Right atrium auricular region (tissue), 2 donors: ENCODE results near the gene SH2D5. TPM values are rescaled to one million over a fixed set of nuclear protein-coding genes. Genes with fewer than 3 reads are reported as not detected.

Experiments used
- DNase-seq: peaks from one replicate; pipeline ENCODE4 v3.0.0-alpha.2; 2019; ENCODE audit warnings: low spot score
- H3K27ac ChIP-seq, 2 donors: fragments of 200-600 bp; sonication (generic); 1 replicate in 1 of 2; 2 replicates in 1 of 2; pipeline ENCODE4 v1.5.1; 2016 to 2019
- H3K27me3 ChIP-seq, 2 donors: fragments of 200-600 bp; sonication (generic); one replicate each; pipeline versions ENCODE4 v1.5.1 to v1.6.0; 2017 to 2019
- H3K36me3 ChIP-seq: fragments of 200-600 bp; sonication (generic); one replicate; pipeline ENCODE4 v1.5.1; 2016
- H3K4me1 ChIP-seq, 2 donors: fragments of 200-600 bp; sonication (generic); one replicate each; pipeline versions ENCODE4 v1.5.1 to v1.6.0; 2017 to 2019
- H3K4me3 ChIP-seq, 2 donors: fragments of 200-600 bp; sonication (generic); 1 replicate in 1 of 2; 2 replicates in 1 of 2; pipeline ENCODE4 v1.5.1; 2017 to 2019; ENCODE audit warnings: mild to moderate bottlenecking in 1 of 2, moderate library complexity in 1 of 2
- H3K9me3 ChIP-seq, 2 donors: fragments of 200-600 bp; sonication (generic); one replicate each; pipeline ENCODE4 v1.5.1; 2019
- total RNA-seq, 2 donors: library from RNA; depleted of rRNA; stranded (reverse); fragments of >200 nt; gene quantifications; one replicate each; pipeline ENCODE4 v1.1.0, GENCODE V29; 2016
- TF ChIP-seq, protein P1 (sequence below), 2 donors: fragments of 200-600 bp; sonication (generic); IDR thresholded peaks; one replicate each; pipeline ENCODE4 v1.5.1; 2019; ENCODE audit warnings: antibody characterized with exemption in 2 of 2

SH2D5 gene
- total RNA-seq, 2 donors from 2014 or later = 0.63 TPM; not detected in 1

- no peak for DNase-seq
- H3K27ac ChIP-seq = no peak overlapping the region
- no peaks in the 10 kb centered on the region for H3K9me3 ChIP-seq
- H3K4me3 ChIP-seq = no peak overlapping the region
- H3K27me3 ChIP-seq = no peaks in the 10 kb centered on the region
- peaks cover 0 to 9% of the 10 kb centered on the region in 2 donors for H3K4me1 ChIP-seq
- peaks cover 98% of the 10 kb centered on the region for H3K36me3 ChIP-seq
- TF ChIP-seq, protein P1, sequence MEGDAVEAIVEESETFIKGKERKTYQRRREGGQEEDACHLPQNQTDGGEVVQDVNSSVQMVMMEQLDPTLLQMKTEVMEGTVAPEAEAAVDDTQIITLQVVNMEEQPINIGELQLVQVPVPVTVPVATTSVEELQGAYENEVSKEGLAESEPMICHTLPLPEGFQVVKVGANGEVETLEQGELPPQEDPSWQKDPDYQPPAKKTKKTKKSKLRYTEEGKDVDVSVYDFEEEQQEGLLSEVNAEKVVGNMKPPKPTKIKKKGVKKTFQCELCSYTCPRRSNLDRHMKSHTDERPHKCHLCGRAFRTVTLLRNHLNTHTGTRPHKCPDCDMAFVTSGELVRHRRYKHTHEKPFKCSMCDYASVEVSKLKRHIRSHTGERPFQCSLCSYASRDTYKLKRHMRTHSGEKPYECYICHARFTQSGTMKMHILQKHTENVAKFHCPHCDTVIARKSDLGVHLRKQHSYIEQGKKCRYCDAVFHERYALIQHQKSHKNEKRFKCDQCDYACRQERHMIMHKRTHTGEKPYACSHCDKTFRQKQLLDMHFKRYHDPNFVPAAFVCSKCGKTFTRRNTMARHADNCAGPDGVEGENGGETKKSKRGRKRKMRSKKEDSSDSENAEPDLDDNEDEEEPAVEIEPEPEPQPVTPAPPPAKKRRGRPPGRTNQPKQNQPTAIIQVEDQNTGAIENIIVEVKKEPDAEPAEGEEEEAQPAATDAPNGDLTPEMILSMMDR (IDR thresholded peaks at IDR 0.05) = no peak
Observed at GRCh38 chr1:20763417-20763816, 30.9 kb upstream of the SH2D5 start.

GRCh38 chr1:20760322-20760721, 27.8 kb upstream of the SH2D5 start:
- H3K36me3 ChIP-seq = peaks cover 99% of the 10 kb centered on the region
- no peaks in the 10 kb centered on the region for H3K4me1 ChIP-seq
- DNase-seq = no peak
- no peaks in the 10 kb centered on the region for H3K9me3 ChIP-seq
- TF ChIP-seq, protein P1 (IDR thresholded peaks at IDR 0.05) = no peak
- H3K27ac ChIP-seq = no peak overlapping the region
- H3K27me3 ChIP-seq = no peaks in the 10 kb centered on the region
- no peak overlapping the region for H3K4me3 ChIP-seq

DNA sequence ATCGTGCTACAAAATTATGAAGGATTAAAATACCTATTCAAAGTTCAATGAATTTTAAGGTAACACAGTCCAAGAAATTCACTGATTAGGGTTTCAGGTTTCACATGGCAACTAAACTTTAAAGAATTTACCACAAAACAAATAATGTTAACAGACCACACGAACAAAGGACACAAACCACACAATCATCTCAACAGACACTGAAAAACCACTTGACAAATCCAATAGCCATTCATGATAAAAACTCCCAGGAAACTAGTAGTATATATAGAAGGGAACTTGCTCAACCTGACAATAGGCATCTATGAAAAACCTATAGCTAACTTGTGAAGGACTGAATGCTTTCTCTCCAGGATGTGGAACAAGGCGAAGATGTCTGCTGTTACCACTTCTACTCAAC, 21.1 kb upstream of the SH2D5 start:
- Histone ChIP-seq H3K36me3 (peaks cover 44% of the 10 kb centered on the region), H3K27ac (no peak overlapping the region)
- TF ChIP-seq, protein P1 (IDR thresholded peaks at IDR 0.05) = no peak

DNA sequence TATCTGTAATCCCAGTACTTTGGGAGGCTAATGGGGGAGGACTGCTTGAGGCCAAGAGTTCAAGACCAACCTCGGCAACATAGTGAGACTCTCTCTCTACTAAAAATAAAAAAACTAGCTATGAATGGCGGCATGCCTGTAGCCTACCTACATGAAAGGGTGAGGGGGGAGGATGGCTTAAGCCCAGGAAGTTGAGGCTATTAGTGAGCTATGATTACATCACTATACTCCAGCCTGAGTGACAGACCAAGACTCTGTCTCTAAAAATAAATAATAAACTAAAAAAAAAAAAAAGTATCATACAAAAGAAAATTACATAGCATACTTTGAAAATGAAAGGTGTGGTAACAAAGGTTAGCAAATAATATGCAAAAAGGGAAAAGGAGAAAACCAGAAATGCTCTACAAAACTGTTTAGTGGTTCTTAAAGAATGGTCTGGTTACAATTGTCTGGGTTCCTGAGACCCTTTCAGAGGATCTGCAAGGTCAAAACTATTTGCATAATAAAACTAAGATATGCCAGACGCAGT, 19.0 kb upstream of the SH2D5 start:
- TF ChIP-seq, protein P1 (IDR thresholded peaks at IDR 0.05) = no peak
- Histone ChIP-seq H3K27ac (no peak overlapping the region), H3K27me3 (no peaks in the 10 kb centered on the region), H3K36me3 (peaks cover 40% of the 10 kb centered on the region), H3K9me3 (no peaks in the 10 kb centered on the region), H3K4me1 (no peaks in the 10 kb centered on the region), H3K4me3 (no peak overlapping the region)
- DNase-seq = no peak

More for the DNA sequence above, 21.1 kb upstream of the SH2D5 start:
- H3K27me3 ChIP-seq = no peaks in the 10 kb centered on the region
- no peak overlapping the region for H3K4me3 ChIP-seq
- no peaks in the 10 kb centered on the region for H3K4me1 ChIP-seq
- H3K9me3 ChIP-seq = no peaks in the 10 kb centered on the region
- DNase-seq = no peak

GRCh38 chr1:20742671-20743070, 10.2 kb upstream of the SH2D5 start:
- H3K4me1 ChIP-seq = no peaks in the 10 kb centered on the region
- H3K4me3 ChIP-seq = no peak overlapping the region
- DNase-seq = no peak
- no peak overlapping the region for H3K27ac ChIP-seq
- H3K9me3 ChIP-seq = no peaks in the 10 kb centered on the region
- H3K36me3 ChIP-seq = peaks cover 65% of the 10 kb centered on the region
- TF ChIP-seq, protein P1 (IDR thresholded peaks at IDR 0.05) = no peak
- H3K27me3 ChIP-seq = no peaks in the 10 kb centered on the region

DNA sequence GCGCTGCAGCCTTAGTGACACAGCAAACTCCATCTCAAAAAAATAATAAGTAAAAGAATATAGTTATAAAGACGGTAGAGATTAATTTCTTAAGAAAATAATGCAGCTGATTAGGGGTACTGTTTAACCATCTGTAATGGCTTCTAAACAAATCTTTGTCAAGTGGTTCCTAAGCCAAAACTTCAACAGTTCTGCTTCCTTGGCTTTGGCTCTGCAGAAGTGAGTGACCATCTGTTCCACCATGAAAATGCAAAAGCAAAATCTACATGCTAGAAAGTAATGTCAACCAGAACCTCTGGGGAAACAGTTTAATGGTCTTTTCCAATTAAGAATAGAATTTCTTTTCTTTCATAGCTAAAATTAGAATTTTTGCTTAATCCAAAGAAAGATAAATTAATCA, 8.3 kb upstream of the SH2D5 start:
- Histone ChIP-seq H3K36me3 (peaks cover 46% of the 10 kb centered on the region), H3K4me1 (peaks cover 0 to under 1% of the 10 kb centered on the region in 2 donors), H3K27ac (no peak overlapping the region)

More for the DNA sequence above, 8.3 kb upstream of the SH2D5 start:
- no peak for DNase-seq
- TF ChIP-seq, protein P1 (IDR thresholded peaks at IDR 0.05) = no peak
- H3K9me3 ChIP-seq = no peaks in the 10 kb centered on the region
- H3K4me3 ChIP-seq = no peak overlapping the region
- no peaks in the 10 kb centered on the region for H3K27me3 ChIP-seq
